ENCODE data around the gene RSL24D1.
"Not testable (repeated sequence)": the region's sequence is repeated elsewhere in the genome, so short reads cannot be mapped to it uniquely, and the experiment has no call there.

The RSL24D1 gene

GRCh38 chr15:55186331-55186730 is 10.4 kb downstream of the RSL24D1 start:
- no peak for DNase-seq (ENCODE audit: low spot score)
- TF ChIP-seq, protein P1, sequence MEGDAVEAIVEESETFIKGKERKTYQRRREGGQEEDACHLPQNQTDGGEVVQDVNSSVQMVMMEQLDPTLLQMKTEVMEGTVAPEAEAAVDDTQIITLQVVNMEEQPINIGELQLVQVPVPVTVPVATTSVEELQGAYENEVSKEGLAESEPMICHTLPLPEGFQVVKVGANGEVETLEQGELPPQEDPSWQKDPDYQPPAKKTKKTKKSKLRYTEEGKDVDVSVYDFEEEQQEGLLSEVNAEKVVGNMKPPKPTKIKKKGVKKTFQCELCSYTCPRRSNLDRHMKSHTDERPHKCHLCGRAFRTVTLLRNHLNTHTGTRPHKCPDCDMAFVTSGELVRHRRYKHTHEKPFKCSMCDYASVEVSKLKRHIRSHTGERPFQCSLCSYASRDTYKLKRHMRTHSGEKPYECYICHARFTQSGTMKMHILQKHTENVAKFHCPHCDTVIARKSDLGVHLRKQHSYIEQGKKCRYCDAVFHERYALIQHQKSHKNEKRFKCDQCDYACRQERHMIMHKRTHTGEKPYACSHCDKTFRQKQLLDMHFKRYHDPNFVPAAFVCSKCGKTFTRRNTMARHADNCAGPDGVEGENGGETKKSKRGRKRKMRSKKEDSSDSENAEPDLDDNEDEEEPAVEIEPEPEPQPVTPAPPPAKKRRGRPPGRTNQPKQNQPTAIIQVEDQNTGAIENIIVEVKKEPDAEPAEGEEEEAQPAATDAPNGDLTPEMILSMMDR (IDR thresholded peaks at IDR 0.05; ENCODE audit: extremely low read depth, missing control alignments), result no peak

DNA sequence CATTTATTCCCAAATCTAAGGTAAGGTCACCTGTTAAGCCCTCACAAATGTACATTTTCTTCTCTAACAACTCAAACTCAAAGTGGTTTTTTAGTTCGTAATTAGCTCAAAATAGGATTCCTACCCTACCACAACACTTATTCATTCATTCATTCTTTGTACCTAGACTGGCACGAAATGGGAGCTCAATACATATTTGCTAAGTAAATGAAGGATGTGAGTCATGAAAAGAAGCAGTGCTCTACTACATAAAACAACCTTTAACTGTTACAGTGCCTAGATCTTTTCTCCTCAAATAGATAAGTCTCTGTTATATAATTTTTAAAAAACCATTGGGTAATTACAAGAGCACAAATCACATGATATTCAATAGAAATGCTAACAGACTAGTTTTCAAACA is 13.1 kb downstream of the RSL24D1 start:
- DNase-seq (ENCODE audit: low spot score), result no peak

GRCh38 chr15:55179141-55179540 is 17.6 kb downstream of the RSL24D1 start:
- TF ChIP-seq, protein P1 (IDR thresholded peaks at IDR 0.05; ENCODE audit: extremely low read depth, missing control alignments), result no peak
- no peak for DNase-seq (ENCODE audit: low spot score)

More for the DNA sequence above, 13.1 kb downstream of the RSL24D1 start:
- TF ChIP-seq, protein P1 (IDR thresholded peaks at IDR 0.05; ENCODE audit: extremely low read depth, missing control alignments), result no peak

GRCh38 chr15:55170361-55170760 is 26.4 kb downstream of the RSL24D1 start:
- no peak for DNase-seq (ENCODE audit: low spot score)
- TF ChIP-seq, protein P1 (IDR thresholded peaks at IDR 0.05; ENCODE audit: extremely low read depth, missing control alignments), result no peak

GRCh38 chr15:55168350-55168974 is 28.3 kb downstream of the RSL24D1 start:
- TF ChIP-seq, protein P1 (IDR thresholded peaks at IDR 0.05; ENCODE audit: extremely low read depth, missing control alignments), result peak; percentile 71
- peak; percentile 64 for DNase-seq (ENCODE audit: low spot score)

- DNase-seq (ENCODE audit: low spot score), result no peak
- TF ChIP-seq, protein P1 (IDR thresholded peaks at IDR 0.05; ENCODE audit: extremely low read depth, missing control alignments), result no peak
These were observed 32.5 kb downstream of the RSL24D1 start for GRCh38 chr15:55164284-55164683.

GRCh38 chr15:55151631-55152030 is 45.1 kb downstream of the RSL24D1 start:
- DNase-seq (ENCODE audit: low spot score), result no peak
- TF ChIP-seq, protein P1 (IDR thresholded peaks at IDR 0.05; ENCODE audit: extremely low read depth, missing control alignments), result no peak

DNA sequence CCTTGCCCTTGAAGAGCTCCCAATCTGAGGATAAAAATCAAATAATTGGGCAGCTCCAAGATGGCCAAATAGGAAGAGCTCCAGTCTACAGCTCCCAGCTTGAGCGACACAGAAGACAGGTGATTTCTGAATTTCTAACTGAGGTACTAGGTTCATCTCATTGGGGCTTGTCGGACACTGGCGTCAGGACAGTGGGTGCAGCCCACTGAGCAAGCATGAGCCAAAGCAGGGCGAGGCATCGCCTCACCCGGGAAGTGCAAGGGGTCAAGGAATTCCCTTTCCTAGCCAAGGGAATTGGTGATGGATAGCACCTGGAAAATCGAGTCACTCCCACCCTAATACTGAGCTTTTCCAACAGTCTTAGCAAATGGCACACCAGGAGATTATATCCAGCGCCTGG is 53.6 kb downstream of the RSL24D1 start:
- DNase-seq (ENCODE audit: low spot score), result not testable (repeated sequence)
